H9 (cell line): Measurements from ENCODE around the gene IGF2. TPM values are rescaled to one million over a fixed set of nuclear protein-coding genes. Genes with fewer than 3 reads are reported as not detected.

Experiments
- DNase-seq: peaks from one replicate; pipeline ENCODE4 v3.0.0-alpha.2; 2017
- H2AFZ ChIP-seq: one replicate; pipeline ENCODE4 v1.6.1; 2013; ENCODE audit warnings: mild to moderate bottlenecking, low read length, control low read depth, moderate library complexity
- H2AK5ac ChIP-seq: 2 replicates; pipeline ENCODE4 v1.6.1; 2013; ENCODE audit warnings: low read length, control low read depth, mixed read lengths; ENCODE audit not compliant: insufficient read length
- H2BK120ac ChIP-seq: one replicate; pipeline ENCODE4 v1.6.1; 2013; ENCODE audit warnings: low read depth, mild to moderate bottlenecking, low read length, control low read depth, inconsistent platforms; ENCODE audit not compliant: poor library complexity, severe bottlenecking
- H2BK12ac ChIP-seq: 2 replicates; pipeline ENCODE4 v1.6.1; 2013; ENCODE audit warnings: low read length, control low read depth, mixed read lengths, low read depth; ENCODE audit not compliant: insufficient read length
- H2BK15ac ChIP-seq: 2 replicates; pipeline ENCODE4 v1.6.1; 2013; ENCODE audit warnings: low read depth, low read length, control low read depth
- H2BK20ac ChIP-seq: one replicate; pipeline ENCODE4 v1.6.1; 2013; ENCODE audit warnings: low read depth, mild to moderate bottlenecking, low read length, control low read depth, inconsistent platforms; ENCODE audit not compliant: poor library complexity, severe bottlenecking
- H2BK5ac ChIP-seq: 2 replicates; pipeline ENCODE4 v1.6.1; 2013; ENCODE audit warnings: low read length, control low read depth, mixed read lengths; ENCODE audit not compliant: insufficient read length
- H3K14ac ChIP-seq: 2 replicates; pipeline ENCODE4 v1.6.1; 2013; ENCODE audit warnings: low read length, control low read depth; ENCODE audit not compliant: insufficient read depth
- H3K18ac ChIP-seq: 2 replicates; pipeline ENCODE4 v1.6.1; 2013; ENCODE audit warnings: low read depth, mild to moderate bottlenecking, mixed read lengths, low read length, control low read depth; ENCODE audit not compliant: insufficient read length
- H3K23ac ChIP-seq: 2 replicates; pipeline ENCODE4 v1.6.1; 2013; ENCODE audit warnings: low read length, control low read depth, mixed read lengths, low read depth; ENCODE audit not compliant: insufficient read length
- H3K23me2 ChIP-seq: 2 replicates; pipeline ENCODE4 v1.6.1; 2013; ENCODE audit warnings: low read depth, mild to moderate bottlenecking, mixed read lengths, low read length, control low read depth; ENCODE audit not compliant: insufficient read length, poor library complexity, severe bottlenecking
- H3K27ac ChIP-seq: 2 replicates; pipeline ENCODE4 v1.5.1; 2013; ENCODE audit warnings: low read length, control low read depth, mixed read lengths, low read depth; ENCODE audit not compliant: insufficient read length
- H3K27me3 ChIP-seq: 2 replicates; pipeline ENCODE4 v1.6.1; 2013; ENCODE audit warnings: low read length, control low read depth, inconsistent platforms; ENCODE audit not compliant: insufficient read depth
- H3K4ac ChIP-seq: 2 replicates; pipeline ENCODE4 v1.6.1; 2013; ENCODE audit warnings: low read depth, mild to moderate bottlenecking, control low read depth, inconsistent platforms, low read length, moderate library complexity
- H3K4me1 ChIP-seq: 2 replicates; pipeline ENCODE4 v1.6.1; 2013; ENCODE audit warnings: low read length, control low read depth, inconsistent platforms; ENCODE audit not compliant: insufficient read depth
- H3K4me2 ChIP-seq: 2 replicates; pipeline ENCODE4 v1.6.1; 2013; ENCODE audit warnings: low read length, control low read depth, mixed read lengths; ENCODE audit not compliant: insufficient read length, insufficient read depth
- H3K56ac ChIP-seq: 2 replicates; pipeline ENCODE4 v1.6.1; 2013; ENCODE audit warnings: low read depth, mild to moderate bottlenecking, mixed read lengths, low read length, control low read depth; ENCODE audit not compliant: insufficient read length
- H3K79me1 ChIP-seq: 2 replicates; pipeline ENCODE4 v1.6.1; 2013; ENCODE audit warnings: low read depth, mild to moderate bottlenecking, moderate library complexity, low read length, control low read depth, inconsistent platforms; ENCODE audit not compliant: insufficient read depth, poor library complexity, severe bottlenecking
- H3K79me2 ChIP-seq: 2 replicates; pipeline ENCODE4 v1.6.1; 2013; ENCODE audit warnings: low read length, control low read depth, inconsistent platforms; ENCODE audit not compliant: insufficient read depth
- H3K9ac ChIP-seq: 2 replicates; pipeline ENCODE4 v1.6.1; 2013; ENCODE audit warnings: low read length, control low read depth, mixed read lengths; ENCODE audit not compliant: insufficient read length; ENCODE audit errors: extremely low read depth
- H3K9me3 ChIP-seq: one replicate; pipeline ENCODE4 v1.6.1; 2013; ENCODE audit warnings: low read depth, low read length, inconsistent platforms; ENCODE audit not compliant: control insufficient read depth
- H3T11ph ChIP-seq: one replicate; pipeline ENCODE4 v1.6.1; 2013; ENCODE audit warnings: mild to moderate bottlenecking, low read length, control low read depth, inconsistent platforms
- H4K20me1 ChIP-seq: one replicate; pipeline ENCODE4 v1.6.1; 2013; ENCODE audit not compliant: control insufficient read depth, insufficient read length, insufficient read depth
- H4K5ac ChIP-seq: 2 replicates; pipeline ENCODE4 v1.6.1; 2013; ENCODE audit warnings: low read depth, mild to moderate bottlenecking, mixed read lengths, low read length, control low read depth; ENCODE audit not compliant: insufficient read length
- H4K8ac ChIP-seq: replicated peaks from 2 replicates; pipeline ENCODE4 v1.6.1; 2013; ENCODE audit warnings: low read length, control low read depth, mixed read lengths, low read depth; ENCODE audit not compliant: insufficient read length
- H4K91ac ChIP-seq: 2 replicates; pipeline ENCODE4 v1.6.1; 2013; ENCODE audit warnings: low read depth, mild to moderate bottlenecking, moderate library complexity, mixed read lengths, low read length, control low read depth; ENCODE audit not compliant: insufficient read length
- H3K27ac Mint-ChIP-seq, 3 experiments: 2 replicates in 2 of 3; 3 replicates in 1 of 3; pipeline ENCODE4 v1.8.0; 2020 to 2021; ENCODE audit warnings: mixed read lengths in 3 of 3, mild to moderate bottlenecking in 1 of 3, moderate library complexity in 1 of 3
- H3K27me3 Mint-ChIP-seq: 2 replicates; pipeline ENCODE4 v1.8.0; 2021; ENCODE audit warnings: low read depth, mild to moderate bottlenecking, moderate library complexity, mixed read lengths
- H3K36me3 Mint-ChIP-seq, 3 experiments: 2 replicates in 2 of 3; 3 replicates in 1 of 3; pipeline ENCODE4 v1.8.0; 2020 to 2021; ENCODE audit warnings: low read depth in 3 of 3, mixed read lengths in 3 of 3; ENCODE audit not compliant: insufficient read depth in 1 of 3
- H3K4me1 Mint-ChIP-seq, 2 experiments: 2 replicates each; pipeline ENCODE4 v1.8.0; 2020; ENCODE audit warnings: mixed read lengths in 2 of 2
- H3K4me3 Mint-ChIP-seq, 2 experiments: 2 replicates in 1 of 2; 3 replicates in 1 of 2; pipeline ENCODE4 v1.8.0; 2020 to 2021; ENCODE audit warnings: mild to moderate bottlenecking in 2 of 2, mixed read lengths in 2 of 2, moderate library complexity in 1 of 2
- H3K9me3 Mint-ChIP-seq, 2 experiments: 2 replicates in 1 of 2; 3 replicates in 1 of 2; pipeline ENCODE4 v1.8.0; 2020; ENCODE audit warnings: mild to moderate bottlenecking in 2 of 2, mixed read lengths in 2 of 2, moderate library complexity in 1 of 2
- CTCF ChIP-seq: fragments of 200-600 bp; sonication (generic); conservative IDR thresholded peaks from 3 replicates; pipeline ENCODE4 v1.8.0; 2021; ENCODE audit warnings: antibody characterized with exemption, mild to moderate bottlenecking
- WGBS: extraction: QIAGEN DNeasy Blood & Tissue Kit; methylation state at CpG from one replicate; pipeline ENCODE4 v1.1.7; 2013; ENCODE audit warnings: missing lambda C conversion rate, low lambda C conversion rate, mixed read lengths; ENCODE audit not compliant: insufficient read length; ENCODE audit errors: extremely low coverage; 5-methylcytosine and 5-hydroxymethylcytosine counted together
- total RNA-seq: library from RNA; stranded (reverse); gene quantifications from 2 replicates; pipeline ENCODE4 v1.2.1, GENCODE V29; 2021

The IGF2 gene
- total RNA-seq, 1 experiment from 2014 or later: 2.8 TPM

DNA sequence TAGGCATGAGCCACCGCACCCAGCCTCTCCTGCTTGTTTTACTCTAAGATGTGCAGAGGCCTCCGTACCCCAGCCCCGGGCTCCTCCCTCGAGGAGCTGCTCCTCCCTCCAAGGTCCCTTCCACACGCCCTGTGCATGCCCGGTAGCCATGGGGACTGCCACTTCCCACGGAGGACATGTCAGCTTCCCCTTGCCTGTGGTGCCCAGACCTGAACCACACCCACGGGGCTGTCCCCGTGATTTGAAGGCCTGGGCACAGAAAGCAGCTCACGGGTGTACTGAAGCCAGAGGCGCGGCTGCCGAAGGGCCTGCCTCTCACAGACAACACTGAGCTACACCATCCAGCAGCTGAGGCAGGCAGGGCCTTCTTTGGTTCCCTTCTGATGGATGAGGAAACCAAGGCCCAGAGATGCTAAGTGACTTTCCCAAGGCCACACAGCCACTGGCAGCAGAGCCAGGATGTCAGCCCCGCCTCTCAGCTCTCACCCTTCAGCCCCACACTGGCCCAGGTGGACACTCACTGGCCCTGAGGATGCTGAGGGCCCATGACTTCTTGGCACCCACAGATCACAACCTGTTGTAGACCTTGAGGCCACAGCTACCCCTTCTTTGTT lies 14.5 kb upstream of the IGF2 start:
- no peak overlapping the region for H3K23ac ChIP-seq

More for the DNA sequence above, 14.5 kb upstream of the IGF2 start:
- Histone ChIP-seq H2BK12ac (no peak overlapping the region), H4K20me1 (no peaks in the 10 kb centered on the region), H3K9ac (no peak overlapping the region), H3K27ac (no peak overlapping the region), H3K14ac (no peak overlapping the region), H3K79me2 (no peaks in the 10 kb centered on the region), H2BK120ac (no peak overlapping the region), H3K27me3 (peaks cover 6% of the 10 kb centered on the region; the same call in 1 of the 2 replicates), H4K91ac (no peak overlapping the region), H2BK15ac (no peak overlapping the region), H4K8ac (no peak overlapping the region), H3K18ac (no peak overlapping the region), H3K4ac (no peak overlapping the region), H2AK5ac (no peak overlapping the region), H3K9me3 (no peaks in the 10 kb centered on the region), H3K23me2 (no peaks in the 10 kb centered on the region), H3K56ac (no peak overlapping the region), H2BK5ac (no peak overlapping the region), H2BK20ac (no peak overlapping the region), H2AFZ (no peak overlapping the region), H3K4me1 (no peaks in the 10 kb centered on the region), H4K5ac (no peak overlapping the region), H3K4me2 (no peak overlapping the region), H3K79me1 (no peaks in the 10 kb centered on the region), H3T11ph (no peak overlapping the region)
- no CpG with 5 or more reads among the region's 14 CpGs for WGBS
- Mint-ChIP-seq H3K4me1 (peaks cover 15 to 21% of the 10 kb centered on the region in 2 experiments), H3K4me3 (no peak overlapping the region), H3K36me3 (no peaks in the 10 kb centered on the region), H3K9me3 (no peaks in the 10 kb centered on the region), H3K27ac (no peak overlapping the region), H3K27me3 (peaks cover 34% of the 10 kb centered on the region)
- no peak for TF ChIP-seq CTCF
- DNase-seq: no peak
